Panc1 (cell line): ENCODE measurements around the gene RNF130. TPM values are rescaled to one million over a fixed set of nuclear protein-coding genes. Genes with fewer than 3 reads are reported as not detected.
"Not testable (repeated sequence)": the region's sequence is repeated elsewhere in the genome, so short reads cannot be mapped to it uniquely, and the experiment has no call there.

Experiments used
- ATAC-seq: fragments of 200-7000 bp; cut with Tn5 transposase; 2 replicates; pipeline ENCODE4 v1.9.1; 2020; ENCODE audit warnings: mild to moderate bottlenecking, moderate library complexity
- BruUV-seq: library from RNA; stranded (reverse); fragments of 400-500 nt; replicated peaks from 2 replicates; lab custom pipeline; 2021; lab: Mats Ljungman, UMichigan
- CTCF ChIA-PET: fragments of 300-600 bp; sonication (Branson Sonifier 250); formaldehyde crosslinking; loops from one replicate; lab custom pipeline; 2022; ENCODE audit warnings: antibody characterized with exemption; lab: Charles Lee
- POLR2A ChIA-PET: fragments of 300-600 bp; sonication (Branson Sonifier 250); formaldehyde crosslinking; loops from one replicate; lab custom pipeline; 2022; ENCODE audit warnings: antibody characterized with exemption; lab: Charles Lee
- DNase-seq: peaks from one replicate; pipeline ENCODE4 v3.0.0-alpha.2; 2010; ENCODE audit warnings: low read depth, low spot score
- H3K27ac ChIP-seq: 2 replicates; pipeline ENCODE4 v1.5.1; 2011; ENCODE audit warnings: mild to moderate bottlenecking, low read length, inconsistent platforms
- H3K27me3 ChIP-seq: fragments of 200-500 bp; sonication (Bioruptor generic); 2 replicates; pipeline ENCODE4 v1.6.0; 2014; ENCODE audit warnings: low read length, inconsistent platforms; ENCODE audit not compliant: control insufficient read depth, insufficient read depth
- H3K36me3 ChIP-seq: fragments of 200-500 bp; sonication (Bioruptor generic); 2 replicates; pipeline ENCODE4 v1.5.1; 2014; ENCODE audit warnings: inconsistent platforms, mild to moderate bottlenecking, low read length, moderate library complexity; ENCODE audit not compliant: control insufficient read depth, insufficient read depth
- H3K4me1 ChIP-seq: 2 replicates; pipeline ENCODE4 v1.5.1; 2011; ENCODE audit warnings: inconsistent platforms, mild to moderate bottlenecking, low read length, moderate library complexity; ENCODE audit not compliant: control insufficient read depth, insufficient read depth
- H3K4me3 ChIP-seq, 2 experiments: 2 replicates each; pipeline ENCODE4 v1.5.1; 2011 to 2012; ENCODE audit warnings: low read depth in 2 of 2, low read length in 2 of 2, mild to moderate bottlenecking in 2 of 2, inconsistent platforms in 1 of 2, moderate library complexity in 1 of 2
- H3K9me3 ChIP-seq: fragments of 200-500 bp; sonication (Bioruptor generic); 2 replicates; pipeline ENCODE4 v1.5.1; 2014; ENCODE audit warnings: low read depth, mild to moderate bottlenecking, inconsistent platforms, low read length, moderate library complexity; ENCODE audit not compliant: control insufficient read depth, insufficient read depth
- POLR2AphosphoS5 ChIP-seq: IDR thresholded peaks from 2 replicates; pipeline ENCODE4 v1.6.1; 2012; ENCODE audit warnings: mild to moderate bottlenecking, low read depth, low read length, moderate library complexity
- SIN3A ChIP-seq: IDR thresholded peaks from 2 replicates; pipeline ENCODE4 v1.6.1; 2012; ENCODE audit warnings: low read depth, mild to moderate bottlenecking, low read length, moderate library complexity, borderline replicate concordance; ENCODE audit not compliant: insufficient read depth
- TCF7L2 ChIP-seq: IDR thresholded peaks from 2 replicates; pipeline ENCODE4 v1.6.1; 2011; ENCODE audit warnings: mild to moderate bottlenecking, low read depth, low read length, inconsistent platforms
- in situ Hi-C: cut with HindIII; loops from 2 replicates; pipeline ENCODE4 v1.10.0; 2016; ENCODE audit warnings: low sequenced_read_pairs, low pct_unique_long_range_greater_than_20kb
- intact Hi-C: fragments of 100-400 bp; cut with micrococcal nuclease; formaldehyde crosslinking; loops from one replicate; pipeline ENCODE4 v1.10.0; 2022; ENCODE audit not compliant: unreplicated experiment
- total RNA-seq: library from RNA; stranded (reverse); gene quantifications from one replicate; pipeline ENCODE4 v1.2.1, GENCODE V29; 2021; ENCODE audit not compliant: unreplicated experiment
- TF ChIP-seq, protein P1 (sequence below): fragments of 450-650 bp; IDR thresholded peaks from 2 replicates; pipeline ENCODE4 v1.5.1; 2017; ENCODE audit warnings: mild to moderate bottlenecking
- TF ChIP-seq, protein P2 (sequence below), 2 experiments: IDR thresholded peaks; 2 replicates each; pipeline ENCODE4 v1.6.1; 2011 to 2012; ENCODE audit warnings: low read depth in 2 of 2, control low read depth in 1 of 2, low read length in 1 of 2, mild to moderate bottlenecking in 1 of 2, moderate library complexity in 1 of 2; ENCODE audit not compliant: insufficient read depth in 1 of 2

Gene RNF130
- total RNA-seq, 1 experiment from 2014 or later: 73.1 TPM

DNA sequence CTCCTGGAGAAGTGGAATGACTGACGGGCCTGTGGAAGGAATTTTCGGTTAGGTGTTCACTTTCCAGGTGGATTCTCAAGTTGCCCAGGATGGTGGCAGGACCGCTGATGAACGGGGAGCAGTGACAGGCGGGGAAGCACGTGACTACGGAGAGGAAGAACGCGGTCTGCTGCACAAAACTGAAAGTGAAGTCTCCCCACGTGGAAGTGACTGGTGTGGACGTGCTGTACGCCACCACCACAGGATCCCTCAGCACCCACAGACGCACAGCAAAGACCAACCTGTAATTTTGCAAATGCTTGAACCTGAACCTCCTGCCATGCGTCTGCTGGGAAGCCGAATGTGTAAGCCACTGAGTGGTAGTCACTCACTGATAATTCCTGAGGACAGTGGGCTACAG is 51.4 kb downstream of the RNF130 start:
- intact Hi-C loops: no loop called here
- no peak overlapping the region for H3K4me3 ChIP-seq
- H3K4me1 ChIP-seq: no peaks in the 10 kb centered on the region
- ChIA-PET POLR2A (no interaction called here), CTCF (no interaction called here)
- DNase-seq (no peak), ATAC-seq (no peak)
- no TSS peak for BruUV-seq
- H3K27ac ChIP-seq: no peak overlapping the region
- no peaks in the 10 kb centered on the region for H3K9me3 ChIP-seq
- in situ Hi-C loops: no loop called here
- TF ChIP-seq TCF7L2 (no peak), SIN3A (no peak), POLR2AphosphoS5 (no peak)
- TF ChIP-seq, protein P1, sequence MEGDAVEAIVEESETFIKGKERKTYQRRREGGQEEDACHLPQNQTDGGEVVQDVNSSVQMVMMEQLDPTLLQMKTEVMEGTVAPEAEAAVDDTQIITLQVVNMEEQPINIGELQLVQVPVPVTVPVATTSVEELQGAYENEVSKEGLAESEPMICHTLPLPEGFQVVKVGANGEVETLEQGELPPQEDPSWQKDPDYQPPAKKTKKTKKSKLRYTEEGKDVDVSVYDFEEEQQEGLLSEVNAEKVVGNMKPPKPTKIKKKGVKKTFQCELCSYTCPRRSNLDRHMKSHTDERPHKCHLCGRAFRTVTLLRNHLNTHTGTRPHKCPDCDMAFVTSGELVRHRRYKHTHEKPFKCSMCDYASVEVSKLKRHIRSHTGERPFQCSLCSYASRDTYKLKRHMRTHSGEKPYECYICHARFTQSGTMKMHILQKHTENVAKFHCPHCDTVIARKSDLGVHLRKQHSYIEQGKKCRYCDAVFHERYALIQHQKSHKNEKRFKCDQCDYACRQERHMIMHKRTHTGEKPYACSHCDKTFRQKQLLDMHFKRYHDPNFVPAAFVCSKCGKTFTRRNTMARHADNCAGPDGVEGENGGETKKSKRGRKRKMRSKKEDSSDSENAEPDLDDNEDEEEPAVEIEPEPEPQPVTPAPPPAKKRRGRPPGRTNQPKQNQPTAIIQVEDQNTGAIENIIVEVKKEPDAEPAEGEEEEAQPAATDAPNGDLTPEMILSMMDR: no peak
- TF ChIP-seq, protein P2, sequence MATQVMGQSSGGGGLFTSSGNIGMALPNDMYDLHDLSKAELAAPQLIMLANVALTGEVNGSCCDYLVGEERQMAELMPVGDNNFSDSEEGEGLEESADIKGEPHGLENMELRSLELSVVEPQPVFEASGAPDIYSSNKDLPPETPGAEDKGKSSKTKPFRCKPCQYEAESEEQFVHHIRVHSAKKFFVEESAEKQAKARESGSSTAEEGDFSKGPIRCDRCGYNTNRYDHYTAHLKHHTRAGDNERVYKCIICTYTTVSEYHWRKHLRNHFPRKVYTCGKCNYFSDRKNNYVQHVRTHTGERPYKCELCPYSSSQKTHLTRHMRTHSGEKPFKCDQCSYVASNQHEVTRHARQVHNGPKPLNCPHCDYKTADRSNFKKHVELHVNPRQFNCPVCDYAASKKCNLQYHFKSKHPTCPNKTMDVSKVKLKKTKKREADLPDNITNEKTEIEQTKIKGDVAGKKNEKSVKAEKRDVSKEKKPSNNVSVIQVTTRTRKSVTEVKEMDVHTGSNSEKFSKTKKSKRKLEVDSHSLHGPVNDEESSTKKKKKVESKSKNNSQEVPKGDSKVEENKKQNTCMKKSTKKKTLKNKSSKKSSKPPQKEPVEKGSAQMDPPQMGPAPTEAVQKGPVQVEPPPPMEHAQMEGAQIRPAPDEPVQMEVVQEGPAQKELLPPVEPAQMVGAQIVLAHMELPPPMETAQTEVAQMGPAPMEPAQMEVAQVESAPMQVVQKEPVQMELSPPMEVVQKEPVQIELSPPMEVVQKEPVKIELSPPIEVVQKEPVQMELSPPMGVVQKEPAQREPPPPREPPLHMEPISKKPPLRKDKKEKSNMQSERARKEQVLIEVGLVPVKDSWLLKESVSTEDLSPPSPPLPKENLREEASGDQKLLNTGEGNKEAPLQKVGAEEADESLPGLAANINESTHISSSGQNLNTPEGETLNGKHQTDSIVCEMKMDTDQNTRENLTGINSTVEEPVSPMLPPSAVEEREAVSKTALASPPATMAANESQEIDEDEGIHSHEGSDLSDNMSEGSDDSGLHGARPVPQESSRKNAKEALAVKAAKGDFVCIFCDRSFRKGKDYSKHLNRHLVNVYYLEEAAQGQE (IDR thresholded peaks at IDR 0.05; ENCODE audit: insufficient read depth in 1 of 2, low read depth in 2 of 2, low read length in 1 of 2): no peak
- H3K27me3 ChIP-seq: no peaks in the 10 kb centered on the region
- H3K36me3 ChIP-seq: no peaks in the 10 kb centered on the region

DNA sequence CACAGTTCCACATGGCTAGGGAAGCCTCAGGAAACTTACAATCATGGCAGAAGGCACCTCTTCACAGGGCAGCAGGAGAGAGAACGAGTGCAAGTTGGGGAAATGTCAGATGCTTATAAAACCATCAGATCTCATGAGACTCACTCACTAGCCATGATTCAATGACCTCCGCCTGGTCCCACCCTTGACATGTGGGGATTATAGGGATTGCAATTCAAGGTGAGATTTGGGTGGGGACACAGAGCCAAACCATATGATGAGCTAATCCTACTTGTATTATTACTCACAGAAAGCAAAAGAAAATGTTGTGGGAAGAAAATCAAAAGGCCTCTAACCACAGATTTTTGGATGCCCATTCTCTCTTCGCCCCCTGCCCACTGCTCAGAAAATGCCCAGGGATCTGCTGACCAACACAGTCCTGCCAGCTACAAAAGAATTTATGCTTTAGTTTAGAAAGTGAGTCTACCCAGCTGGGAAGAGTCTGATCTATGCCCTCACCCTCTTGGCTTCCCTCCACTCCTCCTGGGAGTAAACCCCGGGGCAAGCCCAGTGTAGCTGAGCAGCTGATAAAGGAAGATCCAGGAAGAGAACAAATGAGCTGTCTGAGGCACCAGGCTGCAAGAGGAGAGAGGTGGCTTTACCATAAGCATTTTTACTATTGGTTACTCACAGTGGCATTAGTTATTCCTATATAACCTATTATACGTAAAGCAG is 53.1 kb downstream of the RNF130 start:
- intact Hi-C loops (no loop called here), in situ Hi-C loops (no loop called here)
- no peak for DNase-seq
- POLR2A ChIA-PET: no interaction called here
- Histone ChIP-seq H3K9me3 (no peaks in the 10 kb centered on the region), H3K27me3 (no peaks in the 10 kb centered on the region), H3K36me3 (no peaks in the 10 kb centered on the region), H3K4me1 (no peaks in the 10 kb centered on the region), H3K27ac (no peak overlapping the region), H3K4me3 (no peak overlapping the region)
- TF ChIP-seq, protein P1: no peak
- TF ChIP-seq, protein P2 (IDR thresholded peaks at IDR 0.05; ENCODE audit: insufficient read depth in 1 of 2, low read depth in 2 of 2, low read length in 1 of 2): no peak
- TF ChIP-seq POLR2AphosphoS5 (no peak), SIN3A (no peak), TCF7L2 (no peak)
- BruUV-seq: no TSS peak
- no peak for ATAC-seq
- CTCF ChIA-PET: no interaction called here

DNA sequence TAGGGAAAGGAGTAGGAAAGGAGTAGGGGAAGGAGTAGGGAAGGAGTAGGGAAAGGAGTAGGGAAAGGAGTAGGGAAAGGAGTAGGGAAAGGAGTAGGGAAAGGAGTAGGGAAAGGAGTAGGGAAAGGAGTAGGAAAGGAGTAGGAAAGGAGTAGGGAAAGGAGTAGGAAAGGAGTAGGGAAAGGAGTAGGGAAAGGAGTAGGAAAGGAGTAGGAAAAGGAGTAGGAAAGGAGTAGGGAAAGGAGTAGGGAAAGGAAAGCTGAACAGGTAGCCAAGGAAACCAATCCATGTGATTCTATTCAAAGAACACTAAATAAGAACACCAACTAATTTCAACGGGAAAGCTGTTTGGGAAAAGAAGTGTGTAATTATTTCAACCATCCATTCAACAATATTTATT is 56.0 kb downstream of the RNF130 start:
- H3K4me3 ChIP-seq, H3K9me3 ChIP-seq, intact Hi-C loops, DNase-seq, H3K27ac ChIP-seq, in situ Hi-C loops, H3K36me3 ChIP-seq, ATAC-seq, H3K27me3 ChIP-seq, BruUV-seq, H3K4me1 ChIP-seq, POLR2A ChIA-PET: not testable (repeated sequence)
- CTCF ChIA-PET: interaction anchor here (0.7 kb wide), 1 partner anchor 11 kb away, joined by 10 read pairs; no protein-coding TSS in a partner anchor
